Spleen (tissue), 7 donors: ENCODE data around the gene PCBP3.

Experiments
- POLR2A ChIP-seq, 3 donors: fragments of 450-650 bp; IDR thresholded peaks; one replicate each; pipeline ENCODE4 v1.5.1; 2017; ENCODE audit warnings: antibody characterized with exemption in 3 of 3, mild to moderate bottlenecking in 1 of 3
- POLR2AphosphoS5 ChIP-seq, 3 donors: sonication (generic); formaldehyde crosslinking; IDR thresholded peaks; one replicate each; pipeline ENCODE4 v1.5.1; 2017; ENCODE audit warnings: antibody characterized with exemption in 3 of 3
- TF ChIP-seq, protein P1 (sequence below), 11 experiments: fragments of 200-600 bp in 7 of 11; fragments of 450-650 bp in 4 of 11; sonication (generic) in 4 of 11; IDR thresholded peaks in 8 of 11; conservative IDR thresholded peaks in 3 of 11; 1 replicate in 7 of 11; 2 replicates in 4 of 11; pipeline versions ENCODE4 v1.4.0 to v1.8.0; 2016 to 2021; ENCODE audit warnings: antibody characterized with exemption in 11 of 11, inconsistent platforms in 4 of 11, mild to moderate bottlenecking in 1 of 11
- donor health status: DM: no; HTN: no; CAD: no; lungs with moderate emphysema.
- donor health status: DM: no; HTN: no; CAD: no.
- donor health status: DM: no; HTN: no; CAD: no.

DNA sequence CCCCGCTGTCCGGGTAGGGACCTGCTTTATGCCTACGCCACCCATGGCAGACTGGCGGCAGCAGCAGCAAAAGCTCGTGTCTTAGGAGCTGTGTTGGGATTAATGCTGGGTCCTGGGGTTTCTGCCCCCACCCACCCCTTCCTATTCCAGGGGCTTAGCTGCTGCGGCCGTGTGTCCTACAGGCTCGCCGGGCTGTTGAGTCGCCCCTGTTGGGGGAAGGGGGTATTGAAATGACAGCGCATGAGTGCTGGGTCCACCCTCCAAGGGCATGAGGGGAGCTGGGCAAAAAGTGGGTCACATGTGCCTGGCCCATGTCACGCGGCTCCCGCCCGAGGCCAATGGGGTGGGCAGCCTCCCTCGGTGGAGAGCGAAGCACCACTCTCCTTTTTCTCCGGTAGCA, 219.7 kb downstream of the PCBP3 start:
- TF ChIP-seq, protein P1, sequence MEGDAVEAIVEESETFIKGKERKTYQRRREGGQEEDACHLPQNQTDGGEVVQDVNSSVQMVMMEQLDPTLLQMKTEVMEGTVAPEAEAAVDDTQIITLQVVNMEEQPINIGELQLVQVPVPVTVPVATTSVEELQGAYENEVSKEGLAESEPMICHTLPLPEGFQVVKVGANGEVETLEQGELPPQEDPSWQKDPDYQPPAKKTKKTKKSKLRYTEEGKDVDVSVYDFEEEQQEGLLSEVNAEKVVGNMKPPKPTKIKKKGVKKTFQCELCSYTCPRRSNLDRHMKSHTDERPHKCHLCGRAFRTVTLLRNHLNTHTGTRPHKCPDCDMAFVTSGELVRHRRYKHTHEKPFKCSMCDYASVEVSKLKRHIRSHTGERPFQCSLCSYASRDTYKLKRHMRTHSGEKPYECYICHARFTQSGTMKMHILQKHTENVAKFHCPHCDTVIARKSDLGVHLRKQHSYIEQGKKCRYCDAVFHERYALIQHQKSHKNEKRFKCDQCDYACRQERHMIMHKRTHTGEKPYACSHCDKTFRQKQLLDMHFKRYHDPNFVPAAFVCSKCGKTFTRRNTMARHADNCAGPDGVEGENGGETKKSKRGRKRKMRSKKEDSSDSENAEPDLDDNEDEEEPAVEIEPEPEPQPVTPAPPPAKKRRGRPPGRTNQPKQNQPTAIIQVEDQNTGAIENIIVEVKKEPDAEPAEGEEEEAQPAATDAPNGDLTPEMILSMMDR (IDR thresholded peaks at IDR 0.05 in 8 of 11, conservative IDR thresholded peaks at IDR 0.05 in 3 of 11): no peak
- no peak for TF ChIP-seq POLR2AphosphoS5 (IDR thresholded peaks at IDR 0.05)
- TF ChIP-seq POLR2A (IDR thresholded peaks at IDR 0.05): no peak
